ENCODE results near the gene ABTB1.

DNA sequence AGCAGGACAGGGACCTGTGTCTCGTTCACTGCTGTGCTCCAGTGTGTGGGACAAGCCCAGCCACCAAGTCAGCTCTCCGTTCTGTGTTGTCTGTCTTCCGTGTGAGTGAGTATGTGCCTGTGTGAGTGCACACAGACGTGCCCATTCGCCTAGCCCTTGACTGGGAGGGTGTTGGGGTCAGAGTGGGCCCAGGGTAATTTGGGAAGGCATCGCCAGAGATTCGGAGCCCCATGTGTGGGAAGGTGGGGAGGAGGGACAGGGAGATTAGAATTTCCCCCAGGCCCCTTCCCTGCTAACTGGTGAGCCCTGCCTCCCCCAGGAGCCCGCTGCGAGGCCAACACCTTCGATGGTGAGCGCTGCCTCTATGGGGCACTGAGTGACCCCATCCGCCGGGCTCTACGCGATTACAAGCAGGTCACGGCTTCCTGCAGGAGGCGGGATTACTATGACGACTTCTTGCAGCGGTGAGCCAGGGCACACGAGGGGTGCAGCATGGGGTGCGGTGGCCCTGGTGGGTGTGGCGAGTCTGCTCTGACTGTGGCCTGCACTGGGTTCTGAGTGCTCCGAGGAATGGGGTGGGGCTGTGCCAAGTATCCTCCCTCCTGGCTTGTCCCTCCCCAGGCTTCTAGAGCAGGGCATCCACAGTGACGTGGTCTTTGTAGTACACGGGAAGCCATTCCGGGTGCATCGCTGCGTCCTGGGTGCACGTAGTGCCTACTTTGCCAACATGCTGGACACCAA is 3.1 kb downstream of the ABTB1 start:
- TF ChIP-seq TAF1 (IDR thresholded peaks at IDR 0.05; ENCODE audit: low read depth) = no peak
- TF ChIP-seq, protein P1, sequence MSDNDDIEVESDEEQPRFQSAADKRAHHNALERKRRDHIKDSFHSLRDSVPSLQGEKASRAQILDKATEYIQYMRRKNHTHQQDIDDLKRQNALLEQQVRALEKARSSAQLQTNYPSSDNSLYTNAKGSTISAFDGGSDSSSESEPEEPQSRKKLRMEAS (IDR thresholded peaks at IDR 0.05) = no peak
- TF ChIP-seq, protein P2, sequence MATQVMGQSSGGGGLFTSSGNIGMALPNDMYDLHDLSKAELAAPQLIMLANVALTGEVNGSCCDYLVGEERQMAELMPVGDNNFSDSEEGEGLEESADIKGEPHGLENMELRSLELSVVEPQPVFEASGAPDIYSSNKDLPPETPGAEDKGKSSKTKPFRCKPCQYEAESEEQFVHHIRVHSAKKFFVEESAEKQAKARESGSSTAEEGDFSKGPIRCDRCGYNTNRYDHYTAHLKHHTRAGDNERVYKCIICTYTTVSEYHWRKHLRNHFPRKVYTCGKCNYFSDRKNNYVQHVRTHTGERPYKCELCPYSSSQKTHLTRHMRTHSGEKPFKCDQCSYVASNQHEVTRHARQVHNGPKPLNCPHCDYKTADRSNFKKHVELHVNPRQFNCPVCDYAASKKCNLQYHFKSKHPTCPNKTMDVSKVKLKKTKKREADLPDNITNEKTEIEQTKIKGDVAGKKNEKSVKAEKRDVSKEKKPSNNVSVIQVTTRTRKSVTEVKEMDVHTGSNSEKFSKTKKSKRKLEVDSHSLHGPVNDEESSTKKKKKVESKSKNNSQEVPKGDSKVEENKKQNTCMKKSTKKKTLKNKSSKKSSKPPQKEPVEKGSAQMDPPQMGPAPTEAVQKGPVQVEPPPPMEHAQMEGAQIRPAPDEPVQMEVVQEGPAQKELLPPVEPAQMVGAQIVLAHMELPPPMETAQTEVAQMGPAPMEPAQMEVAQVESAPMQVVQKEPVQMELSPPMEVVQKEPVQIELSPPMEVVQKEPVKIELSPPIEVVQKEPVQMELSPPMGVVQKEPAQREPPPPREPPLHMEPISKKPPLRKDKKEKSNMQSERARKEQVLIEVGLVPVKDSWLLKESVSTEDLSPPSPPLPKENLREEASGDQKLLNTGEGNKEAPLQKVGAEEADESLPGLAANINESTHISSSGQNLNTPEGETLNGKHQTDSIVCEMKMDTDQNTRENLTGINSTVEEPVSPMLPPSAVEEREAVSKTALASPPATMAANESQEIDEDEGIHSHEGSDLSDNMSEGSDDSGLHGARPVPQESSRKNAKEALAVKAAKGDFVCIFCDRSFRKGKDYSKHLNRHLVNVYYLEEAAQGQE (IDR thresholded peaks at IDR 0.05; ENCODE audit: low read depth) = no peak
- TF ChIP-seq EP300 (IDR thresholded peaks at IDR 0.05; ENCODE audit: borderline replicate concordance) = no peak
- no peak for TF ChIP-seq YY1 (IDR thresholded peaks at IDR 0.05; ENCODE audit: low read depth)
- no peak for TF ChIP-seq RAD21 (IDR thresholded peaks at IDR 0.05; ENCODE audit: low read depth)
- TF ChIP-seq, protein P3, sequence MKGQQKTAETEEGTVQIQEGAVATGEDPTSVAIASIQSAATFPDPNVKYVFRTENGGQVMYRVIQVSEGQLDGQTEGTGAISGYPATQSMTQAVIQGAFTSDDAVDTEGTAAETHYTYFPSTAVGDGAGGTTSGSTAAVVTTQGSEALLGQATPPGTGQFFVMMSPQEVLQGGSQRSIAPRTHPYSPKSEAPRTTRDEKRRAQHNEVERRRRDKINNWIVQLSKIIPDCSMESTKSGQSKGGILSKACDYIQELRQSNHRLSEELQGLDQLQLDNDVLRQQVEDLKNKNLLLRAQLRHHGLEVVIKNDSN (IDR thresholded peaks at IDR 0.05) = no peak
- no peak for TF ChIP-seq NFIC (IDR thresholded peaks at IDR 0.05)
- TF ChIP-seq CEBPB (IDR thresholded peaks at IDR 0.05) = no peak
- TF ChIP-seq CREB1 (IDR thresholded peaks at IDR 0.05; ENCODE audit: low read depth) = no peak
- TF ChIP-seq FOXM1 (IDR thresholded peaks at IDR 0.05; ENCODE audit: borderline replicate concordance, low read depth) = no peak
